ENCODE data around the gene HOXA4.

Gene HOXA4

DNA sequence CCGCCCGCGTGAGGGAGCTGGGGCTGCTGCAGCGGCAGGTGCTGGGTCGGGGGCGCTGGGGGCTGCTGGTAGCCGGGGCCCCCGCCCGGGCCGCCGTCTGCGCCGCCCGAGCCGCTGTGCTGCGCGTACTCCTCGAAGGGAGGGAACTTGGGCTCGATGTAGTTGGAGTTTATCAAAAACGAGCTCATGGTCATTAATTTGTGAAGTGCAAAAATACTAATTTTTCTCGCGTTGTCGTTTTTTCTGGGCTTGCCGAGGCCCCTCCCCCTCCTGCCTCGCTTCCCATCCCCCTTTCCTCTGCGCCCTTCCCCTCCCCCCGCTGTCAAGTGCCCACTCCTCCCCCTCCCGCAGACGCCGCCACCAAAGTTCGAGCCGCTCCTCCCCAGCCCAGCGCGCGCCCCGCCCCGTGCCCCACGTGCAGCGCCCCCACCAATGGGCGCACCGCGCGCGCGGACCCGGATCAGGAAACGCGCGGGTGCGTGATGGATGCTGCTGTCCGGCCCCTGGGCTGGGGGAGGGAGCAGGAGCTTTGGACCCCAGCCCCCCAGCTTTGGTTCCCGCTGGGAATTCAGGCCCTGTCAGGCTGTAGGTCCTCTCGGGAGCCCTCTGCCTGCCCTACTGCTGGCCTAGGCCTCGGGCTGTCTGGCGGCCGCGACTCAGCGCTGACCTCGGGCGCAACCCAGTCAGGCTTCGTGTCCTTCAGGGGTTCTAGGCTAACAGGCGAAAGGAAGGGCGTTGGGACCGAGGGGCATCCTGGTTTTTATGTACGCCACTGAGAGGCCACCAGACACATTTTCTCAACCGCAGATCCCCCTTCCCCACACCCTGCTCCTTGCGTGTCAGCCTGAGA is at the start of gene HOXA4:
Gene HOXA4, minus strand, starts transcription at position 218 of the 850 bp plus-strand sequence. Its CDS starts 24 bp downstream, at position 194.
- H3K27me3 Mint-ChIP-seq (ENCODE audit: low read depth, poor library complexity), result no peaks in the 10 kb centered on the region
- H3K4me3 Mint-ChIP-seq, result peak within 1 kb of the TSS; percentile 98
- H3K27ac Mint-ChIP-seq, result peak within 1 kb of the TSS; percentile 96
- TF ChIP-seq CTCF (IDR thresholded peaks at IDR 0.05), result no peak
- peaks cover 44% of the 10 kb centered on the region for H3K36me3 Mint-ChIP-seq (ENCODE audit: low read depth)
- peak; percentile 96 for DNase-seq
- no peaks in the 10 kb centered on the region for H3K9me3 Mint-ChIP-seq
- peaks cover 86% of the 10 kb centered on the region for H3K4me1 Mint-ChIP-seq

GRCh38 chr7:27179503-27180430 is 49.2 kb upstream of the HOXA4 start:
- Mint-ChIP-seq H3K4me3 (peak overlapping the region; percentile 97), H3K27me3 (ENCODE audit: low read depth, poor library complexity) (peaks cover 56% of the 10 kb centered on the region), H3K4me1 (peaks cover 79% of the 10 kb centered on the region), H3K9me3 (no peaks in the 10 kb centered on the region), H3K36me3 (ENCODE audit: low read depth) (peaks cover 4% of the 10 kb centered on the region), H3K27ac (peak overlapping the region; percentile 97)
- DNase-seq, result peak; percentile 88
- peak; percentile 88 for TF ChIP-seq CTCF (IDR thresholded peaks at IDR 0.05)

DNA sequence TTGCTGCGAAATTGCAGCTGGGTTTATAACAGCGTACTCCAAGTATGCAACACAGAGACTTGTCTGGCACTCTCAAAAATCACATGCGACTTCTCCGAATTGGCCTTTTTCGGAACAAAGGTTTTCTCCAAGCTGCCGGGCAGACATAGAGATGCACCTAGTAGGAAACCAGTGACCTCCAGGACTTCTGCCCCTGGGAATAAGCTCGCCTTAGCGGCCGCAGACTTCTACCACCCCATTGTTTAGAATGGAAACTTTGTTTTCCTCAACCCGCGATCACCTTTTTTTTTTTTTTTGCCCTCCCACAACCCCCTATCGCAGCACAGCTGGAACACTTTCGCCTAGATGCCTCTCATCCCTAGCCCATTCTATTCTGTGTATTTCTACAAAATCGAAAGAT is 48.5 kb upstream of the HOXA4 start:
- DNase-seq, result peak; percentile 19
- peaks cover 51% of the 10 kb centered on the region for H3K27me3 Mint-ChIP-seq (ENCODE audit: low read depth, poor library complexity)
- peaks cover 80% of the 10 kb centered on the region for H3K4me1 Mint-ChIP-seq
- H3K4me3 Mint-ChIP-seq, result peak overlapping the region; percentile 97
- TF ChIP-seq CTCF (IDR thresholded peaks at IDR 0.05), result no peak
- peaks cover 4% of the 10 kb centered on the region for H3K36me3 Mint-ChIP-seq (ENCODE audit: low read depth)
- H3K27ac Mint-ChIP-seq, result peak overlapping the region; percentile 97
- no peaks in the 10 kb centered on the region for H3K9me3 Mint-ChIP-seq

- no peaks in the 10 kb centered on the region for H3K9me3 Mint-ChIP-seq
- H3K4me3 Mint-ChIP-seq, result peak overlapping the region; percentile 97
- TF ChIP-seq CTCF (IDR thresholded peaks at IDR 0.05), result no peak
- H3K27me3 Mint-ChIP-seq (ENCODE audit: low read depth, poor library complexity), result peaks cover 48% of the 10 kb centered on the region
- H3K4me1 Mint-ChIP-seq, result peaks cover 80% of the 10 kb centered on the region
- peak overlapping the region; percentile 79 for H3K27ac Mint-ChIP-seq
- H3K36me3 Mint-ChIP-seq (ENCODE audit: low read depth), result peaks cover 4% of the 10 kb centered on the region
- peak; percentile 25 for DNase-seq
These were observed 47.8 kb upstream of the HOXA4 start for GRCh38 chr7:27178366-27178765.

GRCh38 chr7:27177795-27178320 is 47.3 kb upstream of the HOXA4 start:
- Mint-ChIP-seq H3K4me1 (peaks cover 78% of the 10 kb centered on the region), H3K27ac (peak overlapping the region; percentile 94), H3K9me3 (no peaks in the 10 kb centered on the region), H3K36me3 (ENCODE audit: low read depth) (peaks cover 4% of the 10 kb centered on the region), H3K4me3 (peak overlapping the region; percentile 97), H3K27me3 (ENCODE audit: low read depth, poor library complexity) (peaks cover 45% of the 10 kb centered on the region)
- no peak for DNase-seq
- TF ChIP-seq CTCF (IDR thresholded peaks at IDR 0.05), result no peak
